Measurements from ENCODE around the gene GHRHR.

DNA sequence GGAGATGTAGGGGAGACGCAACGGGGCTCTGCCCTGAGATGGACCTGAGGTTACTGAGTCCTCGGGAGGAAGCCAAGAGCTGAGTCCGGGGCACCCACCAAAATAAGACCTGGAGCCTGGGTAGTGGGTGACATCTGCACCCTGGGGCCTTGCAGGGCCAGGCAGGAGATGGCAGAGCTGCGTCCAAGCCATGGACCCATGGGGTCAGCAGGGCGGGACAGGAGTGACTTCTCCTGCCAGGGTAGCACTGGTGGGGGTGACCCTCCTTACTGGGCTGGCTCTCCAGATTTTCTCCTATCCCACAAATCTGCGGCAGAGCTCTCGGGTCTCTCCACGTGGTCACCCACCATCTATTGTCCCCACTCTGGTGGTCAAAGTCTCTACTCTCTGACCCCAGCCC, 2.1 kb downstream of the GHRHR start:
- TF ChIP-seq, protein P1, sequence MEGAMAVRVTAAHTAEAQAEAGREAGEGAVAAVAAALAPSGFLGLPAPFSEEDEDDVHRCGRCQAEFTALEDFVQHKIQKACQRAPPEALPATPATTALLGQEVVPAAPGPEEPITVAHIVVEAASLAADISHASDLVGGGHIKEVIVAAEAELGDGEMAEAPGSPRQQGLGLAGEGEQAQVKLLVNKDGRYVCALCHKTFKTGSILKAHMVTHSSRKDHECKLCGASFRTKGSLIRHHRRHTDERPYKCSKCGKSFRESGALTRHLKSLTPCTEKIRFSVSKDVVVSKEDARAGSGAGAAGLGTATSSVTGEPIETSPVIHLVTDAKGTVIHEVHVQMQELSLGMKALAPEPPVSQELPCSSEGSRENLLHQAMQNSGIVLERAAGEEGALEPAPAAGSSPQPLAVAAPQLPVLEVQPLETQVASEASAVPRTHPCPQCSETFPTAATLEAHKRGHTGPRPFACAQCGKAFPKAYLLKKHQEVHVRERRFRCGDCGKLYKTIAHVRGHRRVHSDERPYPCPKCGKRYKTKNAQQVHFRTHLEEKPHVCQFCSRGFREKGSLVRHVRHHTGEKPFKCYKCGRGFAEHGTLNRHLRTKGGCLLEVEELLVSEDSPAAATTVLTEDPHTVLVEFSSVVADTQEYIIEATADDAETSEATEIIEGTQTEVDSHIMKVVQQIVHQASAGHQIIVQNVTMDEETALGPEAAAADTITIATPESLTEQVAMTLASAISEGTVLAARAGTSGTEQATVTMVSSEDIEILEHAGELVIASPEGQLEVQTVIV (IDR thresholded peaks at IDR 0.05; ENCODE audit: borderline replicate concordance, partially characterized antibody): no peak
- TF ChIP-seq POLR2AphosphoS2 (IDR thresholded peaks at IDR 0.05; ENCODE audit: low read depth, low read length): no peak
- no peak for TF ChIP-seq POLR2A (IDR thresholded peaks at IDR 0.05; ENCODE audit: low read depth, low read length)
- TF ChIP-seq RAD51 (IDR thresholded peaks at IDR 0.05): no peak

Data from GM12878 (cell line).